NB4 (cell line): ENCODE data around the gene PABPN1L.

Experiments used
- DNase-seq: peaks from one replicate; pipeline ENCODE4 v3.0.0; 2010; ENCODE audit warnings: low read depth
- H3K4me3 ChIP-seq: one replicate; pipeline ENCODE4 v1.5.1; 2011; ENCODE audit warnings: mild to moderate bottlenecking, low read depth, low read length, moderate library complexity
- CTCF ChIP-seq: IDR thresholded peaks from one replicate; pipeline ENCODE4 v1.5.1; 2012; ENCODE audit warnings: low read depth, low read length
- MAX ChIP-seq: IDR thresholded peaks from 2 replicates; pipeline ENCODE4 v1.6.1; 2011; ENCODE audit warnings: low read depth, low read length
- MYC ChIP-seq: IDR thresholded peaks from 2 replicates; pipeline ENCODE4 v1.6.1; 2011; ENCODE audit warnings: low read depth, low read length
- POLR2A ChIP-seq: IDR thresholded peaks from 2 replicates; pipeline ENCODE4 v1.6.1; 2011; ENCODE audit warnings: mild to moderate bottlenecking; ENCODE audit not compliant: insufficient read length; ENCODE audit errors: extremely low read depth

The PABPN1L gene

GRCh38 chr16:88903267-88903666 lies 36.8 kb upstream of the PABPN1L start:
- H3K4me3 ChIP-seq = no peak overlapping the region
- TF ChIP-seq MAX = no peak
- no peak for TF ChIP-seq MYC
- TF ChIP-seq CTCF = no peak
- TF ChIP-seq POLR2A = no peak
- no peak for DNase-seq

GRCh38 chr16:88902744-88903143 lies 36.3 kb upstream of the PABPN1L start:
- DNase-seq = no peak

GRCh38 chr16:88901718-88902337 lies 35.4 kb upstream of the PABPN1L start:
- H3K4me3 ChIP-seq = no peak overlapping the region
- no peak for DNase-seq
- no peak for TF ChIP-seq MAX
- TF ChIP-seq CTCF = no peak
- no peak for TF ChIP-seq POLR2A
- no peak for TF ChIP-seq MYC

More at GRCh38 chr16:88902744-88903143, 36.3 kb upstream of the PABPN1L start:
- TF ChIP-seq MAX (no peak), POLR2A (no peak), MYC (no peak), CTCF (no peak)
- no peak overlapping the region for H3K4me3 ChIP-seq

- no peak for DNase-seq
- TF ChIP-seq CTCF (no peak), MAX (no peak), POLR2A (no peak)
- H3K4me3 ChIP-seq = no peak overlapping the region
Measured at GRCh38 chr16:88900662-88901052, 34.2 kb upstream of the PABPN1L start.

GRCh38 chr16:88899901-88900661 lies 33.6 kb upstream of the PABPN1L start:
- H3K4me3 ChIP-seq = no peak overlapping the region
- TF ChIP-seq POLR2A (no peak), MAX (no peak), CTCF (no peak), MYC (no peak)
- no peak for DNase-seq
